ENCODE measurements around the gene ENOX1. TPM values are rescaled to one million over a fixed set of nuclear protein-coding genes. Genes with fewer than 3 reads are reported as not detected.
A peak's percentile ranks its signal among the peaks of the same experiment; 100 is the strongest.

Gene ENOX1
- total RNA-seq, 1 donor from 2014 or later, result 0.60 TPM

DNA sequence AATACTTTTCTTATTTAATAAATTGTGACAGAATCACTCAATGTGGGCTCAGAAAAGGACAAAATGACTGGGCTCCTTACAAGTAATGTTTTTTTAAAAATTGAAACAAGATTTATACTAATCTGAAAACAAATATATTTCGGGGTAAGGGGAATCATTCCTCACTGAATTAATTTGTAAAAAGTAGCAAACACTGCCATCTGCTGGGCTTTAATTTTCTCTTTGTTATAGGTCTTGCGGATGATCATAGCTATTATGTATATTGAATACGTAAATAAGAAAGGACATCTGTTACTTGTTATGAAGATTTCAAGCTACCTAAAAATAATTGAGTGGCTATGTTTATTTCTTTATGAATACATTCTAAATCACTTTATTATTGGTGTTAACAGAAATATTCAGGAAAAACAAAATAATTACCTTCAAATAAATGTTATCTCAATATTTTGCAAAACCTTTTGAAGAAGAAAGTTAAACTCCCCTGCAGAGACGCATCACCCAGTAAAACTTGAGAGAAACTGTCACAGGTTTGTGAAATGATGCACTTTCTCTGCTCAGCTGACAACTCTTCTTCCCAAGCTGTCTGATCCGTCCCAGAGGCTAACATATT, 17.8 kb upstream of the ENOX1 start:
- Histone ChIP-seq H3K27me3 (ENCODE audit: low read depth) (no peaks in the 10 kb centered on the region), H3K4me1 (peaks cover 4% of the 10 kb centered on the region), H3K27ac (replicated peaks) (no peak overlapping the region), H3K36me3 (no peaks in the 10 kb centered on the region), H3K9me3 (replicated peaks) (no peaks in the 10 kb centered on the region), H3K4me3 (no peak overlapping the region)
- intact Hi-C loops (cut with micrococcal nuclease), result loop anchor here (10.0 kb wide), 2 partner anchors 610 to 840 kb away; no protein-coding TSS in a partner anchor
- DNase-seq, result no peak
- TF ChIP-seq, protein P1, sequence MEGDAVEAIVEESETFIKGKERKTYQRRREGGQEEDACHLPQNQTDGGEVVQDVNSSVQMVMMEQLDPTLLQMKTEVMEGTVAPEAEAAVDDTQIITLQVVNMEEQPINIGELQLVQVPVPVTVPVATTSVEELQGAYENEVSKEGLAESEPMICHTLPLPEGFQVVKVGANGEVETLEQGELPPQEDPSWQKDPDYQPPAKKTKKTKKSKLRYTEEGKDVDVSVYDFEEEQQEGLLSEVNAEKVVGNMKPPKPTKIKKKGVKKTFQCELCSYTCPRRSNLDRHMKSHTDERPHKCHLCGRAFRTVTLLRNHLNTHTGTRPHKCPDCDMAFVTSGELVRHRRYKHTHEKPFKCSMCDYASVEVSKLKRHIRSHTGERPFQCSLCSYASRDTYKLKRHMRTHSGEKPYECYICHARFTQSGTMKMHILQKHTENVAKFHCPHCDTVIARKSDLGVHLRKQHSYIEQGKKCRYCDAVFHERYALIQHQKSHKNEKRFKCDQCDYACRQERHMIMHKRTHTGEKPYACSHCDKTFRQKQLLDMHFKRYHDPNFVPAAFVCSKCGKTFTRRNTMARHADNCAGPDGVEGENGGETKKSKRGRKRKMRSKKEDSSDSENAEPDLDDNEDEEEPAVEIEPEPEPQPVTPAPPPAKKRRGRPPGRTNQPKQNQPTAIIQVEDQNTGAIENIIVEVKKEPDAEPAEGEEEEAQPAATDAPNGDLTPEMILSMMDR (IDR thresholded peaks at IDR 0.05; ENCODE audit: borderline replicate concordance), result peak; percentile 66

DNA sequence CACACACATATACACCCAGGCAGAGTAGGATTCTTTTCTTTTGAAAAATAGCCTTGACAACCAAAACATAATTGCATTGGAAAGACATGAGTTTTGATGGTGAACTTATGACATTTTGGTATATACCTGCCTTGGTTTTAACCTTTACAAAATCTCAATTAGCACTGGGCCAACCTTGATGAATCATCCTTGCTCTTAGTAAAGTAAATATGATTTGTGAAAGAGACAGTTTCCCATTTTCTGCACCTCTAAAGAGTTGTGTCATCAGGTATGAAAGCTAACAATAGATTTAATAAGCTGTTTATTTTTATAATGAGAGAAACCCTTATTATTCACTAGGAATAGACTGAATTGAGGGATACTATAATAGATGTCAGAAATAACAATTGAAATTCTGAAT, 15.7 kb upstream of the ENOX1 start:
- no peaks in the 10 kb centered on the region for H3K27me3 ChIP-seq (ENCODE audit: low read depth)
- no peak for DNase-seq
- H3K4me3 ChIP-seq, result no peak overlapping the region
- H3K36me3 ChIP-seq, result no peaks in the 10 kb centered on the region
- no peak overlapping the region for H3K27ac ChIP-seq (replicated peaks)
- peaks cover 4% of the 10 kb centered on the region for H3K4me1 ChIP-seq
- no peaks in the 10 kb centered on the region for H3K9me3 ChIP-seq (replicated peaks)
- TF ChIP-seq, protein P1 (IDR thresholded peaks at IDR 0.05; ENCODE audit: borderline replicate concordance), result no peak
- intact Hi-C loops (cut with micrococcal nuclease), result loop anchor here (10.0 kb wide), 2 partner anchors 608 to 838 kb away; no protein-coding TSS in a partner anchor

GRCh38 chr13:43800828-43801227, 14.1 kb upstream of the ENOX1 start:
- peaks cover 4% of the 10 kb centered on the region for H3K4me1 ChIP-seq
- H3K27me3 ChIP-seq (ENCODE audit: low read depth), result no peaks in the 10 kb centered on the region
- H3K9me3 ChIP-seq (replicated peaks), result no peaks in the 10 kb centered on the region
- H3K4me3 ChIP-seq, result no peak overlapping the region
- no peaks in the 10 kb centered on the region for H3K36me3 ChIP-seq
- DNase-seq, result no peak
- TF ChIP-seq, protein P1 (IDR thresholded peaks at IDR 0.05; ENCODE audit: borderline replicate concordance), result no peak
- no peak overlapping the region for H3K27ac ChIP-seq (replicated peaks)
- intact Hi-C loops (cut with micrococcal nuclease), result loop anchor here (10.0 kb wide), 2 partner anchors 606 to 836 kb away; no protein-coding TSS in a partner anchor

DNA sequence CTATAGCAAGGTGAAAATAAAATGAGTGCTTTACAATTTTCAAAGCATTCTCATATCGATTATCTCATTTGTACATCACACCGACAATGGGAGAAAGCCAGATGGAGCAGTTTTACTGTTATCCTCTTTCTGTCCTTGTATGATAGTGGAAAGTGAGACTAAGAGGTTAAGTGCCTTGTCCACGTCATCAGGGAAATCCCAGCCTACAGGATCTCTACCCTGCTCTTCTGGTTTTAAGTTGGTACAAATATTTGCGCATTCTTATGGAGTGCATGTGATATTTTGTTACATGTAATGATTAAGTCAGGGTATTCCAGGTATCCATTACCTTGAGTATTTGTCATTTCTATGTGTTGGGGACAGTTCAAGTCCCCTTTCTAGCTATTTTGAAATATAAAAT, 12.4 kb upstream of the ENOX1 start:
- TF ChIP-seq, protein P1 (IDR thresholded peaks at IDR 0.05; ENCODE audit: borderline replicate concordance), result no peak
- DNase-seq, result no peak
- Histone ChIP-seq H3K4me1 (peaks cover 4% of the 10 kb centered on the region), H3K36me3 (no peaks in the 10 kb centered on the region), H3K9me3 (replicated peaks) (no peaks in the 10 kb centered on the region), H3K27me3 (ENCODE audit: low read depth) (no peaks in the 10 kb centered on the region), H3K4me3 (no peak overlapping the region), H3K27ac (replicated peaks) (no peak overlapping the region)
- intact Hi-C loops (cut with micrococcal nuclease), result loop anchor here (10.0 kb wide), 1 partner anchor 714 kb away; no protein-coding TSS in a partner anchor

GRCh38 chr13:43797869-43798268, 11.1 kb upstream of the ENOX1 start:
- no peak for DNase-seq
- Histone ChIP-seq H3K36me3 (no peaks in the 10 kb centered on the region), H3K27me3 (ENCODE audit: low read depth) (no peaks in the 10 kb centered on the region), H3K27ac (replicated peaks) (no peak overlapping the region), H3K4me3 (no peak overlapping the region), H3K9me3 (replicated peaks) (no peaks in the 10 kb centered on the region), H3K4me1 (peaks cover 4% of the 10 kb centered on the region)
- intact Hi-C loops (cut with micrococcal nuclease), result loop anchor here (10.0 kb wide), 1 partner anchor 713 kb away; no protein-coding TSS in a partner anchor
- TF ChIP-seq, protein P1 (IDR thresholded peaks at IDR 0.05; ENCODE audit: borderline replicate concordance), result no peak
